Breast epithelium (tissue), 4 donors: ENCODE data around the gene SLC16A8. TPM values are rescaled to one million over a fixed set of nuclear protein-coding genes. Genes with fewer than 3 reads are reported as not detected.

Experiments
- DNase-seq, 2 donors: peaks; one replicate each; pipeline ENCODE4 v3.0.0-alpha.2; 2019; ENCODE audit warnings: low spot score in 2 of 2
- H3K27ac ChIP-seq, 2 donors: fragments of 200-600 bp; sonication (generic) in 1 of 2; one replicate each; pipeline ENCODE4 v1.5.1; 2016 to 2019; ENCODE audit warnings: mild to moderate bottlenecking in 1 of 2
- H3K27me3 ChIP-seq, 2 donors: fragments of 200-600 bp; sonication (generic) in 1 of 2; one replicate each; pipeline versions ENCODE4 v1.5.1 to v1.6.0; 2017 to 2019; ENCODE audit warnings: control low read depth in 1 of 2, mild to moderate bottlenecking in 1 of 2
- H3K36me3 ChIP-seq: fragments of 200-600 bp; one replicate; pipeline ENCODE4 v1.5.1; 2019
- H3K4me1 ChIP-seq, 2 donors: fragments of 200-600 bp; sonication (generic); one replicate each; pipeline ENCODE4 v1.5.1; 2016 to 2019; ENCODE audit warnings: control low read depth in 1 of 2
- H3K4me3 ChIP-seq, 3 donors: fragments of 200-600 bp; sonication (generic); 1 replicate in 2 of 3; 2 replicates in 1 of 3; pipeline ENCODE4 v1.5.1; 2016 to 2019; ENCODE audit warnings: mild to moderate bottlenecking in 3 of 3, moderate library complexity in 2 of 3
- H3K9me3 ChIP-seq, 2 donors: fragments of 200-600 bp; sonication (generic) in 1 of 2; one replicate each; pipeline ENCODE4 v1.5.1; 2016 to 2019; ENCODE audit warnings: control low read depth in 1 of 2
- CTCF ChIP-seq, 3 donors: fragments of 450-650 bp; IDR thresholded peaks; one replicate each; pipeline ENCODE4 v1.5.1; 2016 to 2017; ENCODE audit warnings: antibody characterized with exemption in 3 of 3, mild to moderate bottlenecking in 3 of 3, moderate library complexity in 3 of 3
- POLR2A ChIP-seq: fragments of 450-650 bp; IDR thresholded peaks from one replicate; pipeline ENCODE4 v1.6.1; 2016; ENCODE audit warnings: antibody characterized with exemption, mild to moderate bottlenecking, moderate library complexity
- POLR2AphosphoS5 ChIP-seq, 3 donors: sonication (generic); formaldehyde crosslinking; IDR thresholded peaks; one replicate each; pipeline ENCODE4 v1.6.1; 2017; ENCODE audit warnings: antibody characterized with exemption in 3 of 3
- intact Hi-C: fragments of 100-400 bp; cut with DNase I; formaldehyde crosslinking; loops from one replicate; pipeline ENCODE4 v1.15.1; 2023; ENCODE audit warnings: low total_unique reads
- total RNA-seq, 3 donors: library from RNA; depleted of rRNA; stranded (reverse); fragments of >200 nt; gene quantifications; one replicate each; pipeline ENCODE4 v1.1.0, GENCODE V29; 2016

Gene SLC16A8
- total RNA-seq, 3 donors from 2014 or later, result 0.33 to 1.3 TPM; not detected in 1

GRCh38 chr22:38108561-38109319, 24.8 kb upstream of the SLC16A8 start:
- intact Hi-C loops, result no loop called here
- no peak overlapping the region for H3K4me3 ChIP-seq
- no peak overlapping the region for H3K27ac ChIP-seq
- H3K4me1 ChIP-seq, result no peaks in the 10 kb centered on the region
- no peaks in the 10 kb centered on the region for H3K27me3 ChIP-seq
- no peak for DNase-seq
- TF ChIP-seq POLR2A (no peak), CTCF (IDR thresholded peaks at IDR 0.05) (no peak), POLR2AphosphoS5 (IDR thresholded peaks at IDR 0.05) (no peak)
- no peaks in the 10 kb centered on the region for H3K36me3 ChIP-seq
- no peaks in the 10 kb centered on the region for H3K9me3 ChIP-seq

- intact Hi-C loops, result no loop called here
- Histone ChIP-seq H3K9me3 (no peaks in the 10 kb centered on the region), H3K27ac (no peak overlapping the region), H3K4me3 (no peak overlapping the region), H3K36me3 (no peaks in the 10 kb centered on the region), H3K4me1 (no peaks in the 10 kb centered on the region), H3K27me3 (no peaks in the 10 kb centered on the region)
- TF ChIP-seq POLR2AphosphoS5 (IDR thresholded peaks at IDR 0.05) (no peak), CTCF (IDR thresholded peaks at IDR 0.05) (no peak), POLR2A (no peak)
- DNase-seq, result no peak
Measured at GRCh38 chr22:38107692-38108515, 23.9 kb upstream of the SLC16A8 start.

- H3K4me1 ChIP-seq, result no peaks in the 10 kb centered on the region
- H3K27ac ChIP-seq, result no peak overlapping the region
- intact Hi-C loops, result no loop called here
- no peak overlapping the region for H3K4me3 ChIP-seq
- no peaks in the 10 kb centered on the region for H3K27me3 ChIP-seq
- no peak for DNase-seq
- TF ChIP-seq POLR2A (no peak), POLR2AphosphoS5 (IDR thresholded peaks at IDR 0.05) (no peak), CTCF (IDR thresholded peaks at IDR 0.05) (no peak)
- H3K9me3 ChIP-seq, result no peaks in the 10 kb centered on the region
- no peaks in the 10 kb centered on the region for H3K36me3 ChIP-seq
Measured at GRCh38 chr22:38106814-38107578, 23.0 kb upstream of the SLC16A8 start.

- Histone ChIP-seq H3K4me3 (no peak overlapping the region), H3K36me3 (no peaks in the 10 kb centered on the region), H3K9me3 (no peaks in the 10 kb centered on the region), H3K27ac (no peak overlapping the region), H3K27me3 (no peaks in the 10 kb centered on the region), H3K4me1 (no peaks in the 10 kb centered on the region)
- intact Hi-C loops, result no loop called here
- DNase-seq, result no peak
- TF ChIP-seq CTCF (IDR thresholded peaks at IDR 0.05), result no peak
Measured at GRCh38 chr22:38104084-38104483, 20.1 kb upstream of the SLC16A8 start.
